Activated CD4-positive, alpha-beta T cell treated with anti-CD3 and anti-CD28 coated beads, Interleukin-10, Interleukin-2, amounts not matched to agents 100 ng/mL and 50 ng/mL, durations not matched to agents 16 hours and 8 hours (primary cell): ENCODE data around the gene TANK.
"Not testable (repeated sequence)": the region's sequence is repeated elsewhere in the genome, so short reads cannot be mapped to it uniquely, and the experiment has no call there.

ENCODE experiments used
- DNase-seq: peaks from one replicate; pipeline ENCODE4 v3.0.0-alpha.2; 2020

Gene TANK

GRCh38 chr2:161279230-161279815 is 119.1 kb downstream of the TANK start:
- not testable (repeated sequence) for DNase-seq

- peak; percentile 46 for DNase-seq
Observed at GRCh38 chr2:161280906-161281323, 120.7 kb downstream of the TANK start.

- not testable (repeated sequence) for DNase-seq
Observed at GRCh38 chr2:161281615-161282310, 121.5 kb downstream of the TANK start.

GRCh38 chr2:161282311-161282644 is 122.0 kb downstream of the TANK start:
- DNase-seq, result peak; percentile 5

- DNase-seq, result no peak
Observed at GRCh38 chr2:161283926-161284325, 123.7 kb downstream of the TANK start.
